Sigmoid colon (tissue), 4 donors: Measurements from ENCODE around the gene NEK2.

Experiments
- POLR2AphosphoS5 ChIP-seq, 4 donors: sonication (generic); formaldehyde crosslinking; IDR thresholded peaks; one replicate each; pipeline ENCODE4 v1.6.1; 2017; ENCODE audit warnings: antibody characterized with exemption in 4 of 4
- TF ChIP-seq, protein P1 (sequence below), 4 experiments: fragments of 450-650 bp in 3 of 4; fragments of 200-600 bp in 1 of 4; IDR thresholded peaks; one replicate each; pipeline ENCODE4 v1.5.1; 2016 to 2019; ENCODE audit warnings: antibody characterized with exemption in 4 of 4, mild to moderate bottlenecking in 3 of 4, moderate library complexity in 2 of 4

- TF ChIP-seq, protein P1, sequence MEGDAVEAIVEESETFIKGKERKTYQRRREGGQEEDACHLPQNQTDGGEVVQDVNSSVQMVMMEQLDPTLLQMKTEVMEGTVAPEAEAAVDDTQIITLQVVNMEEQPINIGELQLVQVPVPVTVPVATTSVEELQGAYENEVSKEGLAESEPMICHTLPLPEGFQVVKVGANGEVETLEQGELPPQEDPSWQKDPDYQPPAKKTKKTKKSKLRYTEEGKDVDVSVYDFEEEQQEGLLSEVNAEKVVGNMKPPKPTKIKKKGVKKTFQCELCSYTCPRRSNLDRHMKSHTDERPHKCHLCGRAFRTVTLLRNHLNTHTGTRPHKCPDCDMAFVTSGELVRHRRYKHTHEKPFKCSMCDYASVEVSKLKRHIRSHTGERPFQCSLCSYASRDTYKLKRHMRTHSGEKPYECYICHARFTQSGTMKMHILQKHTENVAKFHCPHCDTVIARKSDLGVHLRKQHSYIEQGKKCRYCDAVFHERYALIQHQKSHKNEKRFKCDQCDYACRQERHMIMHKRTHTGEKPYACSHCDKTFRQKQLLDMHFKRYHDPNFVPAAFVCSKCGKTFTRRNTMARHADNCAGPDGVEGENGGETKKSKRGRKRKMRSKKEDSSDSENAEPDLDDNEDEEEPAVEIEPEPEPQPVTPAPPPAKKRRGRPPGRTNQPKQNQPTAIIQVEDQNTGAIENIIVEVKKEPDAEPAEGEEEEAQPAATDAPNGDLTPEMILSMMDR (IDR thresholded peaks at IDR 0.05): no peak
- no peak for TF ChIP-seq POLR2AphosphoS5 (IDR thresholded peaks at IDR 0.05)
Measured at GRCh38 chr1:211620097-211620496, 55.3 kb downstream of the NEK2 start.
